Progenitor cell of endocrine pancreas (in vitro differentiated cells): ENCODE measurements around the gene SOD3. TPM values are rescaled to one million over a fixed set of nuclear protein-coding genes. Genes with fewer than 3 reads are reported as not detected.

Experiments
- DNase-seq: peaks from one replicate; pipeline ENCODE4 v3.0.0; 2021; ENCODE audit warnings: low spot score; ENCODE audit not compliant: unreplicated experiment
- H3K27ac Mint-ChIP-seq: 2 replicates; pipeline ENCODE4 v1.8.0; 2021; ENCODE audit warnings: mild to moderate bottlenecking, moderate library complexity, mixed read lengths
- H3K27me3 Mint-ChIP-seq: 2 replicates; pipeline ENCODE4 v1.8.0; 2021; ENCODE audit warnings: mixed read lengths
- H3K36me3 Mint-ChIP-seq: 2 replicates; pipeline ENCODE4 v1.8.0; 2022; ENCODE audit warnings: mixed read lengths; ENCODE audit not compliant: insufficient read depth
- H3K4me1 Mint-ChIP-seq: 2 replicates; pipeline ENCODE4 v1.8.0; 2021; ENCODE audit warnings: low read depth, mixed read lengths
- H3K4me3 Mint-ChIP-seq: 2 replicates; pipeline ENCODE4 v1.8.0; 2021; ENCODE audit warnings: low read depth, mild to moderate bottlenecking, moderate library complexity, mixed read lengths
- H3K9me3 Mint-ChIP-seq: 2 replicates; pipeline ENCODE4 v1.8.0; 2021; ENCODE audit warnings: low read depth, mixed read lengths
- total RNA-seq: library from RNA; stranded (reverse); gene quantifications from 2 replicates; pipeline ENCODE4 v1.2.1, GENCODE V29; 2021
- TF ChIP-seq, protein P1 (sequence below): fragments of 200-600 bp; sonication (generic); IDR thresholded peaks from one replicate; pipeline ENCODE4 v1.5.0; 2021; ENCODE audit warnings: antibody characterized with exemption, mild to moderate bottlenecking; ENCODE audit not compliant: unreplicated experiment

SOD3 gene
- total RNA-seq, 1 donor from 2014 or later = 6.2 TPM

- DNase-seq = no peak
- Mint-ChIP-seq H3K36me3 (no peaks in the 10 kb centered on the region), H3K4me3 (no peak overlapping the region), H3K9me3 (peaks cover 4% of the 10 kb centered on the region), H3K27me3 (peaks cover 8% of the 10 kb centered on the region), H3K4me1 (peaks cover 2% of the 10 kb centered on the region), H3K27ac (no peak overlapping the region)
- TF ChIP-seq, protein P1, sequence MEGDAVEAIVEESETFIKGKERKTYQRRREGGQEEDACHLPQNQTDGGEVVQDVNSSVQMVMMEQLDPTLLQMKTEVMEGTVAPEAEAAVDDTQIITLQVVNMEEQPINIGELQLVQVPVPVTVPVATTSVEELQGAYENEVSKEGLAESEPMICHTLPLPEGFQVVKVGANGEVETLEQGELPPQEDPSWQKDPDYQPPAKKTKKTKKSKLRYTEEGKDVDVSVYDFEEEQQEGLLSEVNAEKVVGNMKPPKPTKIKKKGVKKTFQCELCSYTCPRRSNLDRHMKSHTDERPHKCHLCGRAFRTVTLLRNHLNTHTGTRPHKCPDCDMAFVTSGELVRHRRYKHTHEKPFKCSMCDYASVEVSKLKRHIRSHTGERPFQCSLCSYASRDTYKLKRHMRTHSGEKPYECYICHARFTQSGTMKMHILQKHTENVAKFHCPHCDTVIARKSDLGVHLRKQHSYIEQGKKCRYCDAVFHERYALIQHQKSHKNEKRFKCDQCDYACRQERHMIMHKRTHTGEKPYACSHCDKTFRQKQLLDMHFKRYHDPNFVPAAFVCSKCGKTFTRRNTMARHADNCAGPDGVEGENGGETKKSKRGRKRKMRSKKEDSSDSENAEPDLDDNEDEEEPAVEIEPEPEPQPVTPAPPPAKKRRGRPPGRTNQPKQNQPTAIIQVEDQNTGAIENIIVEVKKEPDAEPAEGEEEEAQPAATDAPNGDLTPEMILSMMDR = no peak
Observed at GRCh38 chr4:24770667-24771066, 24.7 kb upstream of the SOD3 start.

DNA sequence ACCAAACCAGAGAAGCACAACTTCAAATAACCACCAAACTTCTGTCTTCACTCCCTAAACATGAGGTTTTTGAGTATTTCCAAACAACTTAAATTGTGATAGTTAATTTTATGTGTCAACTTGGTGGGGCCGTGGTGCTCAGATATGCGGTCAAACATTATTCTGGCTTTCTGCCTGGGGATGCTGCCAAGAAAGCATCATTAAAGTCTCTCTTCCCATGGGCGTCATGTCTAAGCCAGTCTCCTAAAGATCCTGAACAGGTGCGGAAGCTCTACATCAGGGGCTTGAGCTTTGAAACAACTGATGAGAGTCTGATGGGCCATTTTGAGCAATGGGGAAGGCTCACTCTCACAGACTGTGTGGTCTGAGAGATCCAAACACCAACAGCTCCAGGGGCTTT, 24.1 kb upstream of the SOD3 start:
- TF ChIP-seq, protein P1 = no peak
- Mint-ChIP-seq H3K4me1 (peaks cover 2% of the 10 kb centered on the region), H3K9me3 (peaks cover 4% of the 10 kb centered on the region), H3K36me3 (no peaks in the 10 kb centered on the region), H3K4me3 (no peak overlapping the region), H3K27ac (no peak overlapping the region), H3K27me3 (peaks cover 8% of the 10 kb centered on the region)
- no peak for DNase-seq

DNA sequence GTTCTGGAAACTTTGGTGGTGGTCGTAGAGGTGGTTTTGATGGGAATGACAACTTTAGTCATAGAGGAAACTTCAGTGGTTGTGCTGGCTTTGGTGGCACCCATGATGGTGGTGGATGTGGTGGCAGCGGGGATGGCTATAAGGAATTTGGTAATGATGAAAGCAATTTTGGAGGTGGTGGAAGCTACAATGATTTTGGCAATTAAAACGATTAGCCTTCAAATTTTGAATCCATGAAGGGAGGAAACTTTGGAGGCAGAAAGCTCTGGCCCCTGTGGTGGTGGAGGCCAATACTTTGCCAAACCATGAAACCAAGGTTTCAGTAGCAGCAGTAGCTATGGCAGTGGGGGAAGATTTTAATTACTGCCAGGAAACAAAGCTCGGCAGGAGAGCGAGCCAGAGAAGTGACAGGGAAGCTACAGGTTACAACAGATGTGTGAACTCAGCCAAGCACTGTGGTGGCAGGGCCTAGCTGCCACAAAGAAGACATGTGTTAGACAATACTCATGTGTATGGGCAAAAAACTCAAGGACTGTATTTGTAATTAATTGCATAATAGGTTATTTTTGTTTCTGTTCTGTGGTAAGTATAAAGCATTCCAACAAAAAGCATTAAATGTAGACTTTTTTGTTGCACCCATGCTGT, 23.2 kb upstream of the SOD3 start:
- no peaks in the 10 kb centered on the region for H3K36me3 Mint-ChIP-seq
- TF ChIP-seq, protein P1 = no peak
- peaks cover 8% of the 10 kb centered on the region for H3K27me3 Mint-ChIP-seq
- no peak for DNase-seq
- H3K27ac Mint-ChIP-seq = no peak overlapping the region
- no peak overlapping the region for H3K4me3 Mint-ChIP-seq
- peaks cover 4% of the 10 kb centered on the region for H3K9me3 Mint-ChIP-seq
- peaks cover 2% of the 10 kb centered on the region for H3K4me1 Mint-ChIP-seq

GRCh38 chr4:24772952-24773351, 22.4 kb upstream of the SOD3 start:
- no peak for DNase-seq
- Mint-ChIP-seq H3K9me3 (peaks cover 4% of the 10 kb centered on the region), H3K27me3 (peaks cover 12% of the 10 kb centered on the region), H3K27ac (no peak overlapping the region), H3K4me3 (no peak overlapping the region), H3K4me1 (peaks cover 2% of the 10 kb centered on the region), H3K36me3 (no peaks in the 10 kb centered on the region)
- TF ChIP-seq, protein P1 = no peak

DNA sequence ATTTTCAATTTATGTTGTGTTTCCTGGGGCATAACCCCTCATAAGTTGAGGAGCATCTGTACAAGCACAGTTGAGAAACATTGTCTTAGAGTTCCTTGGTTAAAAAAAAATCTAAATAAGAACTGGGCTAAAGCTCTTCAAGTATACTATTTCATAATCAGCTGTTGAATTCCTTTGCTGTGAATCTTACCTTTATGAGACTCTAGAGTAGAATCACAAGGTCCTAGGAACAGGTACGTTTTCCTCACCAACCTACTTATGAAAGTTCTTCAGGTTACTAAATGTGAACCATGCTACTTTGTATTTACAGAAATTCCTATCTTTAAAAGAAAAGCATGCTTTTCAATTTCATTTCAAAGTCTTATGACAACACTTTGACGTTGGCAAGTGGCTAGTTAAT, 20.9 kb upstream of the SOD3 start:
- no peaks in the 10 kb centered on the region for H3K36me3 Mint-ChIP-seq
- TF ChIP-seq, protein P1 = no peak
- no peak overlapping the region for H3K27ac Mint-ChIP-seq
- peaks cover 13% of the 10 kb centered on the region for H3K27me3 Mint-ChIP-seq
- H3K4me3 Mint-ChIP-seq = no peak overlapping the region
- peaks cover 2% of the 10 kb centered on the region for H3K4me1 Mint-ChIP-seq
- no peak for DNase-seq
- H3K9me3 Mint-ChIP-seq = peaks cover 4% of the 10 kb centered on the region
